DMS79 treated with DMSO at 0.1 percent for 48 hours (cell line): ENCODE data around the gene ZKSCAN3.
"Not testable (repeated sequence)": the region's sequence is repeated elsewhere in the genome, so short reads cannot be mapped to it uniquely, and the experiment has no call there.

ENCODE experiments used
- DNase-seq: peaks from one replicate; lab custom pipeline; 2025; lab: John Stamatoyannopoulos, UW

ZKSCAN3 gene

DNA sequence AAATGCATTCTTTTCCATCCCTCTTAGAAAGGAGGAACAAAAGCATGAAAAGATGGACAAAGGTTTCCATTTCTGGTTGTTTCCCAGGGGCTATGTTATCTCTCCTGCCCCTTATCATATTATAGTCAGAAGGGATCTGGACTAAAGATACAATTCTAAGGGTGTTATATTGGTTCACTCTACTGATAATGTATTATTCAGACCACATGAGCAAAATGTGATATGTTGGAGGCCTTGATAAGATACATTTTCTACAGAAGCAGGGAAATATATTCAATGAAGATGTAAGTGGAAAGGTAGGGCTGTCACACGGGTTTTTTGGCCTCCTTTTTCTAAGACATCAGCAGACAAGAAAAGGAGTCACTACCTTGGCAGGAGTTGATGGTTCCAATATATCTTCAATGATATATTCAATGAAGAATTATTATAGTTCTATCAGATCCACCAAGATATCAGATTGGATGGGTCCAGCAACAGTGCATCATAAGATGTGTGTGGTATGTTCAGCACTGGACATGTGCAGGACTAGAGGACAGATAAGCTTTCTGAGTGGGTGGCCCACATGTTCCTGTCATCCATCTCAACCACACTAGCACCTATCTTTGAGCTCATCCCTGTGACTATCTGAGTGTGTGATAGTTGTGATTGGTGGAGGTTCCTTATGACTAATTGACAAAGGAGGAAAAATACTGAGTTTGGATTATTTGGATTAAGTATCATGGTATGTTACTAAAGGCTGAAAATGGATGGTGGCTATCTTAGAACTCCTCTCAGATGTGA is 5.7 kb upstream of the ZKSCAN3 start:
- DNase-seq = no peak

DNA sequence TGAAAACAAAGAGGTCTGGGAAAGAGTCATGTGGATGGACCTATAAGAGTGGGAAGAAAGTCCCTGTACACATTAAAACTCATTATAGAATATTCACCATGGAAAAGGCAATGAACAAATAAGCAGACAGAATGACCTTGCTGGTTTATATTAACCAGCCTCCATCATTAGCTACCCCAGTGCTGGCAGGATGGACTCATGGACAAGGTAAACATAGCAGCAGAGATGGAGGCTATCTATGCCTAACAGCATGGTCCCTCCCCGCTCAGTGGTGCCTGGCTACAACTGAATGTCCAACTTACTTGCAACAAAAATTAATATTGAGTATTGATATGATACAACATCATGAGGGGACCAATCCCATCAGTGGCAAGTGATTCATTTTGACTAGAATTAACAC is 4.5 kb upstream of the ZKSCAN3 start:
- no peak for DNase-seq

DNA sequence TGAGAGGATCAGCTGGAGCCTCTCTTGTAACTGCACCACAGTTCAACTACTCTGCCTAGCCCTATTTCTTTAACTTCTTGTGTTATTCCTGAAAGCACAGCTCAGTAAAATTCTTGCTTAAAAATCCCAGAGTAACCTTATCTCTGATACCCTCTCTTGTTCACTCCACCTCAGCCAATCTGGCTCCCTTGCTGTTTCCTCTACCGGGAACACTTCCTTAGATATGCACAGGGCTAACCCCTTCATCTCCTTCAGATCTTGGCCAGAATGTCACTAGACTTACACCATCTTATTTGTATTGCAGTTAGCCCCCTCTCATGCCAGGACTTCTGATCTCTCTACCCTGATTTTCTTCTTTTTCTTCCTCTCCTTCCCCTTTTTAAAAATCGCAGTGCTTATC is 2.6 kb upstream of the ZKSCAN3 start:
- no peak for DNase-seq

DNA sequence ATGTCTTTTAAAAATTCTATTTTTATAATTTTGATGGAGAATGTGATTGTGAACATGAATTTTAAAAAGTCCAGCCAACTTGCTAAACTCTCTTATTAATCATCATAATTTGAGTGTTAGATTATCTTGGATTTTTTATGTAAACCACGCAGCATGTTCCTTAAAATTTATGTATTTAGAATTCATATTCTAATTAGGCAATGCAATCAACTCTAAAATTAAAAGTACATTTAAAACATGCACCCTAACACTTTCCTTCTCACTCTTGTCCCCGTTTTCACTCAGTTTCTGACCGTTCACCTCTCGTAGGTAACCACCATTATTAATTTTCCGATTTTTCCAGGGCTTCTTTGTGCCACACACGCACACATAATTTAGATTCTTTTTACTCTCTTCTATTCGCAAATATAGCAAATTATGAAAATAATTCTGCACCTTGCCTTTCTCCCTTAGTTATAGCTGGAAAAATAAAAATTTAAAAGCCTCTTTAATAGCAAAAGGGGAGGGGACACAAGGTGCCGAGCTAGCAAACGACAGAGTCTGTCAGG is 329 bp upstream of the ZKSCAN3 start:
- DNase-seq = no peak

DNA sequence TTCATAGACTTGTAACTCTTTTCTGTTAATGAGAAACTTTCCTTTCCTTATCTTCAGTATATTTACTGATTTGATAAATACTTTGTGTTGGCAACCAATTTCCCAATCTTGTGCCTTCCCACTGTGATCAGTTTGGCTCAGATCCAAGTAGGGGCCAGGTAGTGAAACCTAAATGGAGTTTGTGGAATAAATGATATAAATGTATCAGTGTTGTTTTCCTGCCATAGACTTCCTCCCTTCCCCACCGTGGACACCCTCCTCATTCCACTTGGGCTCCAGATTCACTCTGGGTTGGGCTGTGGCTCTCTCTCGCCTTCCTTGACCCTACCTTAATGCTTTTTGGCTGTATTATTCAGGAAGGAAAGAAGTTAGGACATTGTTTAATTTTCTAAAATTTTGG is 1.3 kb downstream of the ZKSCAN3 start:
- DNase-seq = no peak

DNA sequence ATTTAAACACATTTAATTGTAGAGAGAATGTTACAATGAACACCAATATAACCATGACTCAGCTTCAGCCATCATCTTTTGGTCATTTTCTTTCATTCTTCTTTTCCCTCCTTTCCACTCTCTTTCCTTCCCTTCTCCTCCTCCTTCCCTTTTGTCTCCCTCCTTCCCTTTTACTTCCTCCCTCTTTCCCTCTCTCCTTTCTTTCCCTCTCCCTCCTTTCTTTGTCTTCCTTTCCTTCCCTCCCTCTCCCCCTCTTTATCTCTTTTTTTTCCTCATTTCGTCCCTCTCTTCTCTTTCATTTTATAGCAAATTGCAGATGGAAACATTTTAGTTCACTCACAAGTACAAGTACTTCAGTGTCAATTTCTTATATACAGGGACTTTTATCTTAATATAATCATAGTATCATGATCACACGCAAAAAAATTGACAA is 1.8 kb downstream of the ZKSCAN3 start:
- no peak for DNase-seq

DNA sequence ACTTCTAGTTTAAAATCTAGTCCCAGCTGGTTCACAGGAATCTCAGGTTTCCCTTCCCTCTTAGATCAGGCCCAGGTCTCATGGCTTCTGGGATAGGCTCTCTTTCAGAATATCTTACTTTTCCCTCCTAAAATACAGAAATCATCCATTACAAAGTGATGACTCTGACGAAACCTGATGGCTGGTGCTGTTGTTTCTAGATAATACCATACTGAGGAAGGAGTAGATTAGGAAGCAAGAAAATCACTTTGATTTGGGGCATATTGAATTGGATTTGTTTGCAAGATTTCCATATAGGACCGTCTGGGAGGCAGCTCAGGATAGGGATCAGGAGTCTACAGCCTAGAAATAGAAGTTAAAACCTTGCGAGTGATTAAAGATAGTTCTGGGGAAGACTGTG is 3.6 kb downstream of the ZKSCAN3 start:
- peak; percentile 4 for DNase-seq

DNA sequence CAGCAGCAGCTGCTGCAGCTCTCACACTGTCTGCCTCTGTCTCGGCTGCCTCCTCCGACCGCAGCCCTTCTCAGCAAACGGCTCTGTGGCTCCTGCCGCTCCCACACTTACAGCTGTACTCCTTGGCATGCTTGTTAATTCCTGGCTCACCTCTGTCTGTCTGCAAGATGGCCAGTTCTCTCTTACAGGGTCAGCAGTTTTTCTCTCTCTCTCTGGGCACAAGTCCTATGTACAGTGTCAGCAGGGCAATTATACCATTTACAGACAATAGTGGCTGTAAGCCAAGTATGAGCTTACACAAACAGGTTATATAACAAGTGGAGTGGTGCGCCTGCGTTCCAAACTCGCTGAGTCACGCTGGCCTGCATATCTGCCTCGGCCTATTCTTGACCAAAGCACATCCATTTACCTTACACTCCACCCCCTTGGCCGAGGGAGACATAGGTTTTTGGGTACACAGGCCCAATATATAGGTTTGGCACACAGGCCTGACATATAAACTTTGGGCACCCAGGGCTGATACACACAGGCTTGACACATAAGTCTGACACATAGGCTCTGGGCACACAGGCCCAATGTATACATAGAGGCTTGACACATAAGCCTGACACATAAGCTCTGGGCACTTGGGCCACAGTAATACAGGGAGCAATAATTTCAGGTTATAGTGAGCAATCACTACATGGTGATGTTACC is 4.4 kb downstream of the ZKSCAN3 start:
- DNase-seq = peak; percentile 60

DNA sequence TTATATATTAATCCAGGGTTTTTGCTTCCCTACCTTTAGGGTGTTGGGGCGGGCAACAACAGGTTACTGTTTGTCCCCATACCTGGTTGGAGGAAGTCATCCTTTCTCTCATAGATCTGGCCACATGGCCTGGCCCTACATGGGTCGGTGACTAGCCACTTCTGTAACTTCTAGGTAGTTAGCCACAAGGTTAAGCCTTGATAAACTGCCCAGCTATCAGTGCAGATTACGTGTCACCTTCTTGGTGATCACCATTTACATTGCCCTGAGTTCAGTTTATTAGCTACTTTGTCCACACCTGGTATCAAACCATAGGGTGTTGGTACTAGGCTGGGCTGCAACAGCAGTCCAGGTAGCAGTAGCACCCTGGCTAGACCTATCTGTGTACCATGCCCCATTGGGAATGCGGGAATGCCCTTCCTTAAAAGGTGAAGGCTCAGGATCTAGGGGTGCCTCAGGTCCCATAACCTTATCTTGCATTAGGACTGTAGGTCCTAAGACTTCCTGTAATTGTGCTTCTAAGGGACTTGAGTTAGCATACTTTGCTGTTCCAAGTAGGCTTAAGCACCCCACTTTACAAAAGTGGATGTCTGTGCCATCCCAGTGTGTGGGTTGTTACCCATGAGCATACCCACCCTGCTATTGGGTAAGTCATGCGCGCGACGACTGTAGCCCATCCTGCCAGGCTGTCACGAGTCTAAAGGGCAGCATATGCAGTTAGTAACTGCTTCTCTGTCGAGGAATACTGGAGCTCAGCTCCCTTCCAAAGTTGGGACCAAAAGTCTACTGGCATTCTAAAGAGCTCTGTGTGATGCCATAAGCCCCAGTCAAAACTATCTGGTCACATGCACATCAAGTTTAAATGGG is 5.2 kb downstream of the ZKSCAN3 start:
- no peak for DNase-seq

DNA sequence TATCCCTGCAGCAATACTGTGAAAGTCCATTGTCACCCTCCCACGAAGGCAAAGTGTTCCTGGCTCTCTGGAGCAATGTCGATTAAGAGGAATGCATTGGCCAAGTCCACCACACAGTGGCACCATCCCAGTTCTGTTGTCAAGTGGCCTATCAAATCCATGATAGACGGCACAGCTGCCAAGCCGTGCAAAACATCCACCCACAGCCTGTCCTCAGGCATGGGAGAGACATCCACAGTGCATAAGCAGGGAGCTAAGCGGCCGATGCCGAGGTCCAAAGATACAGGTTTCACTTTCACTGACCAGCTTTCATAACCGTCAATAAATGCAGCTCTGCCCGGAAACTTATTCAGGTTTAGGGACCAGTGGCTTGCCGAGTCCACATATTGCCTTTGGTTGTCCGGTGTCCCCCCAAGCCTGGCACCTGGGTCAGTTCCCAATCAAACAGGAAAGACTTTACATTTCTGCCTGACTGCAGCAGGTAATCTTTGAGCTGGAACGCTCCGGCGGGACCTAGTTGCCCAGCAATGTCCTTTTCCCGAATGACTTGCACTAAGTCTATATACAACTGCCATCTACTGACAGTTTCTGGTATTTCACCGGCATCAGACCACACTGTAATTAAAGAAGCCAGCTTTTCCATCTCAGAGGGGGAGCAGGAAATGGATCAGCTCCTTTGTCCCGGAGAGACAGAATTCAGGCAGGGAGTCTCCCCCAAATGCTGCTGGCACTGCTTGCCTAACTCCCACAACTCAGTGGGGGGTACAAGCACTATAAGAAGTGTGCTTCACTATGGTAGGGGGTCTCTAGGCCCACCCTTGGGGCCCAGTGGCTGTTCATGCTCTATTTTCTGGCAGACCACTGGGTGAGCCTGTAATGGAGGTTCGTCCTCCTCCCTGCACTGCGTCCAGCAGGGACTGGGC is 6.3 kb downstream of the ZKSCAN3 start:
- DNase-seq = peak; percentile 92

DNA sequence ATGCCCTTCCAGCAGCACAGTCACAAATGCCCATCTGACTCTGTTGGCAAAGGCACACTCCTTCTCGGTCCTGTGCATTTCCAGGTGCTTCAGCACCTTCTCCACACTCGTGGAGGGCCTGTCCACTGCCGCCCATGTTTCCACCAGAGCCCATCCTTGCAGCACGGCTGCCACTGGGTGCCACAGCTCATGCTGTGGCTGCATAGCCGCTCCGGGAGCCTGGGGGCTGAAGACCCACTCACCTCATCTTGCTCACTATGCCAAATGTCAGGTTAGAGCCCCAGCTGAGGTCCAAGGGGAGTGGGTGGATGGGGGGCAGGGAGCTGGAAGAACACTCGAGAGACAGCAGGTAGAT is 6.9 kb downstream of the ZKSCAN3 start:
- no peak for DNase-seq

DNA sequence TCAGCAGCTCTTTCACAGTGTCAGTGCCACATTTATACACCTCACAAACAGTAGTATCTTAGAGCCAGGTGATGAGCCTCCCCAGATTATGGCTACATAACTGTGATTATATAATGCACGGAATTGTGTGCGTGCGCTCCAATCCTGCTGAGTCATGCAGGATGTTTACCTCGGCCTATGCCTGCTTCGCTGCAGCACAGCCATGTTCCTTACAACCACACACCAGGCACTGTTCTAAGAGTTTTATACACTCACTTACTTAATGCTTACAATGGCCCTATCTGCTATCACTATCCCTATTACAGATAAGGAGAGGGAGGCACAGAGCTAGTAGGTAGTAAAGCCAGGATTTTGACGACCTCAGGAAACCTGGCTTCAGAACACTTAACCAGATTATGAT is 7.3 kb downstream of the ZKSCAN3 start:
- DNase-seq = no peak

DNA sequence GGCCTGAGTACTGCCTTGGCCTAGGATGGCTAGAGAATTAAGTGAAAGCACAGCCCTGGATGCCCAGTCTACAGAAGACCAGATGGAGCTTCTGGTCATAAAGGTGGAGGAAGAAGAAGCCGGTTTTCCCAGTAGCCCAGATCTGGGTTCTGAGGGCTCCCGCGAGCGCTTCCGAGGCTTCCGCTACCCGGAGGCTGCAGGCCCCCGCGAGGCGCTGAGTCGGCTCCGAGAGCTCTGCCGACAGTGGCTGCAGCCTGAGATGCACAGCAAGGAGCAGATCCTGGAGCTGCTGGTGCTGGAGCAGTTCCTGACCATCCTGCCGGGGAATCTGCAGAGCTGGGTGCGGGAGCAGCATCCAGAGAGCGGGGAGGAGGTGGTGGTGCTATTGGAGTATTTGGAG is 9.8 kb downstream of the ZKSCAN3 start:
- DNase-seq = not testable (repeated sequence)

DNA sequence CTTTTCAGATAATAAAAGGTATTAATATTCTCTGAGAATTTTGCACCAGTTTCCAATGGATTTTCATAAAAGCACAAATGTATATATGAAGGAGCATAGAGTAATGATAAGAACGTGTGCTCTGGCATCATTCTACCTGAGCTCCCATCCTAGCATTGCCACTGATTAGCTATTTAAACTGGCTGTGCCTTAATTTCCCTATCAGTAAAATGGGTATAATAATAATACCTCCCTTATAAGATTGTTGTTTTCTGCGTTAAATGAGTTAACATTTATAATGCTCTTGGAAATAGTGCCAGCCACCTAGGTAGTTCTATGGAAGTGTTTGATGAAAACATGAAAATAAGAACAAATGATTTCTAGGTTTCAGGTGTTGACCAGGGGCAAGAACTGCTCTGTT is 11.2 kb downstream of the ZKSCAN3 start:
- DNase-seq = no peak

DNA sequence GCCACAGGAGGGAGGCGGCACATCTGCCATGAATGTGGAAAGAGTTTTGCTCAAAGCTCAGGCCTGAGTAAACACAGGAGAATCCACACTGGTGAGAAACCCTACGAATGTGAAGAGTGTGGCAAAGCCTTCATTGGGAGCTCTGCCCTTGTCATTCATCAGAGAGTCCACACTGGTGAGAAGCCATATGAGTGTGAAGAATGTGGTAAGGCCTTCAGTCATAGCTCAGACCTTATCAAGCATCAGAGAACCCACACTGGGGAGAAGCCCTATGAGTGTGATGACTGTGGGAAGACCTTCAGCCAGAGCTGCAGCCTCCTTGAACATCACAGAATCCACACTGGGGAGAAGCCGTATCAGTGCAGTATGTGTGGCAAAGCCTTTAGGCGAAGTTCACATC is 15.8 kb downstream of the ZKSCAN3 start:
- not testable (repeated sequence) for DNase-seq

DNA sequence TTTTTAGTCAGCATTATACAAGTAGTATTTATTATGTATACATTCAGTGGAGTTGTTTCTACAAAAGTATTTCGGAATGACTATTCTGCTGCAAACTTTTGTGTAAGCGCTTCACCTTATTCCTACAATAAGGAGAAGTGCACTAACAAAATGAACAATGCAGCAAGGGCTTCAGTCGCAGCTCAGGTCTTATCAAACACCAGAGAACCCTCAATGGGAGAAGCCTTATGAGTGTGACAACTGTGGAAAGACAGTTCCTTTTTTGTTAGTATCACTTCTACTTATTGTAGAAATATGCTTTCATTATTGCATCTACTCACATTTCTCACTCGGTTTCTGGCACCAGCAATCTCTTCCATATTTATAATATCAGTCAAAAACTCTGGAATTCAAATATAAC is 18.8 kb downstream of the ZKSCAN3 start:
- no peak for DNase-seq

DNA sequence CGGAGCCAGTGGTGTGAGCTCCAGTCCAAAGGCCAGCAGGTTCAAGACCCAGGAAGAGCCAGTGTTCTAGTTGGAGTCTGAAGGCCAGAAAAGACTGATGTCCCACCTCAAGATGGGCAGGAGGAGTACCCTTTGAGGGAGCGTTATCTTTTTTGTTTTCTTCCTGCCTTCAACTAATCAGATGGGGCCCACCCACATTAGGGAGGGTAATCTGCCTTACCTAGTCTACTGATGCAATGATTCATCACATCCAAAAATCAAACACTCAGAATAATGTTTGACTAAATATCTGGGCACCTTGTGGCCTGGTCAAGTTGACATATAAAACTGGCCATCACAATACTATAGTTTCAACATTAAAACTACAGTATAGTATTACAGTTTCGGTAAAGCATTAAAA is 19.7 kb downstream of the ZKSCAN3 start:
- DNase-seq = no peak

DNA sequence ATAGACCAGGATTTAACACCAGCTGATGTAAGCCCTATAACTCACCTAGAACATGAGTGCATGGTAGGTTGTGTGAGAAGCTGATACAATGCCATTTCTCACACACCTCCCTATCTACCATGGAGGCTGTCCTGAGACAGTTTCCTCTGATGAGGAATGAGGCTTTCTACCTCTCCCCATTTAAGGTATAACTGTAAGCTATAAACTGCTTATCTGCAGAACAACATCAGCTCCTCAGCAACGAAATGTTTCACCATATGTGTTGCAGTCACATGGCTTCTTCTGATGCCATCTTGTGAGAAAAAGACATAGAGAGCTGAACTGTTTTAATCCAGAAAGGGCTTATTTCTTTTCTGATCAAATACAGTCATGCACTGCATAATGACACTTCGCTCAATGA is 20.7 kb downstream of the ZKSCAN3 start:
- no peak for DNase-seq

DNA sequence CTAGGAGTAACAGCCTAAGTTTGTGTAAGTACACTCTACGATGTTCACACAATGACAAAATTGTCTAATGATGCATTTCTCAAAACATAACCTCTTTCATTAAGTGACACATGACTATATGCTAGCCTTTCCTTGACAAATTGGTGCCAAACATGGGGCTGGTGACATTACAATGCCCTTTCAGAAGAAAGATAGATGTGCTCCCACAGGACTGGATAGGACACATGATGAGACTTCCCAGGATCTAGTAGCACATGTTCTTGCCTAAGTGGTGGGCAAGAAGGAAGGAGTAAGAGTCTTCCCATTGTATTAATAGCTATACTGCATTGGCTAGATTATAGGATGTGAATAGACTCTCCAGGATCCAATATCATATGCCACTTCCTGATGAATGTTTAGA is 21.5 kb downstream of the ZKSCAN3 start:
- no peak for DNase-seq

DNA sequence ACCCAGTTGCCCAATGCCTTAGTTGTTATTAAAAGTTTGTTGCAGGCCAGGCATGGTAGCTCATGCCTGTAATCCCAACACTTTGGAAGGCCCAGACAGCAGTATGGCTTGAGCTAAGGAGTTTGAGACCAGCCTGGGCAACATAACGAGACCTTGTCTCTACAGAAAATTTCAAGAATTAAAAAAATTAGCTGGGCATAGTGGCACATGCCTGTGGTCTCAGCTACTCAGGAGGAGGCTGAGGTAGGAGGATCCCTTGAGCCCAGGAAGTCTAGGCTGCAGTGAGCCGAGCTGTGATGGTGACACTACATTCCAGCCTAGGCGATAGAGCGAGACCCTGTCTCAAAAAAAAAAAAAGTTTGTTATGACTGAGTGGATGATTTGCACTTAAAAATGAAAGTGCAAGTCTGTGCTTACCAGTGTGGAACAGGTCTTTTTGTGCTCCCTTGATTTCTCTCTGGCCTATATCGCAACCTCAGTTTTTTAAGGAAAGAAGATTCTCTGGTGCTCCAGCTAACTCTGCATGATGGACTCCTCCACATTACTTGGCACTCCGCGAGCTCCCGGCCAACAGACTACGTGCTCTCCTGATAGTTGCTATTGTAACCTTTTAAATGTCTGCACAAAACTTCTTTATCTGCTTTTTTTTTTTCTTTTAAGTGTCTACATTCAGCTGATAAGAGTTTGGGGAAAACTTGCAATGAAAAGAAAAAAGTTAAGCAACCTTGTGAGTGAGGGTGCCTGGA is 22.1 kb downstream of the ZKSCAN3 start:
- no peak for DNase-seq

DNA sequence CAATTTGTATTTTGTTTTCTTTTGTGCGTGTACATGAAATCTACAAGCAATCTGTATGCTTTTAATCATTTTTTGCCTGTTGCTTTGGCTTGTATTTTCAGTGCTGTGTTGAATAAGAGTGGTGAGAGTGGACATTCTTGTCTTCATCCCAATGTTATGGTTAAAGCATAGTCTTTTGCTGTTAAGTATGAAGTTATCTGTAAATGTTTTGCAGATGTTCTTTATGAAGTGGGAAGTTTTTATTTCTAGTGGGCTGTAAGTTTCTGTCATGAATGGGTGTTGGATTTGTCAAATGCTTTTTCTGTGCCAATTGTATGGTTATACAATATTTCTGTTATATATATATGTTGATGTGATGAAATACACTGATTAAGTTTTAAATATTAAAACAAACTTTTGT is 24.2 kb downstream of the ZKSCAN3 start:
- DNase-seq = no peak
